ENCODE data around the gene MRPL2. TPM values are rescaled to one million over a fixed set of nuclear protein-coding genes. Genes with fewer than 3 reads are reported as not detected.
A peak's percentile ranks its signal among the peaks of the same experiment; 100 is the strongest.

MRPL2 gene
- 10 to 100 TPM; 55.3 to 56.5 TPM for total RNA-seq
- 10 to 100 TPM; 37.9 to 51.6 TPM for polyA plus RNA-seq

DNA sequence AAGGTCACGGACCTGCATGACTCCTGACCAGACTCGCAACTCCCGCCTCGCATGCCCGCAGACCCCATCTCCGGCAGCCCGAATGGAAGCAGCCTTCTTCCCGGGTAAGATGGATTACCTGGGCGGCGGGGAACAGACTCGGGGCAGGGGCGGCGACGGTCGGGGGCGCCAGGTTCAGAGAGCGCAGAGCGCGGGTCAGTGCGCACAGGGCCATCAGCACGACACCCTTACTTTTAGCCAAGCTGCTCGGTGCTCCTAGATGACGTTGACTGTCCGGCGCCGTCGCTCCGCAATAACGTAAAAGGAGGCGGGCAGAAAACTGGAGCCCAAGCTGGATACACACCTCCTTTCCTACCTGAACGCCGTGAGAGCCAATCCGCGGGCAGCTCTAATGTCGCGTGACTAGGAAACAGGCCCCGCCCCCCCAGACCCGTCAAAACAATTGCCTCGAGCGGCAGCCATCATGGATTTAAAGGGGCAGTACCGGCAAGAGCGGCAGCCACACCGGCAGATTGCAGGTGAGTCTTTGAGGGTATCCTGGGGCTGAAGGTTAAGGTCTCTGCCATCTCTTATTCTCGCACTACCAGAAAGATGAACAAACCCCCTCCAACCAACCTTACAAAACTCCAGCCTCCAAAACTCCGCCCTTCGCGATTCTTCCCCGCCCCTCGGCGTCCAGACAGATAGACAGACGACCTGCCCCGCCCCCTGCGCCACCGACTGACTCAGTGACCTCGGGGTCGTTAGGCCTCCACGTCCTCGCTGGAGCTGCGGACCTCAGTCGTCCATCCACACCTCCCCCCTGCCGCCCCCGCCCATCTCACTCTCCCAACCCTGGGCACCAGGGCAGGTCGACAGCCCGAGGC is at the start of gene MRPL2, which contains the start of gene KLC4:
Gene MRPL2, minus strand, starts transcription at position 267 of the 866 bp plus-strand sequence. Its CDS starts 53 bp downstream, at position 214.
Gene KLC4, plus strand, starts transcription at position 464 of the 866 bp plus-strand sequence. CDS start 1,705 bp downstream, outside the sequence.
- peak within 1 kb of the TSS; percentile 84 to 87 for H3K4me3 ChIP-seq (ENCODE audit: low read length in 2 of 2)
- H3K27ac ChIP-seq (ENCODE audit: low read depth, low read length): peak within 1 kb of the TSS; percentile 91
- POLR2A ChIA-PET (ENCODE audit: partially characterized antibody): interaction anchor here (0.9 to 3.1 kb wide), 18 partner anchors 9 to 457 kb away, joined by 3 to 32 read pairs (median 6); partner anchors contain the start of genes CNPY3, GNMT, KLHDC3 and MEA1
- intact Hi-C loops (cut with micrococcal nuclease): loop anchor here (1.0 to 2.0 kb wide), 7 partner anchors 38 to 313 kb away; partner anchors contain the start of genes CNPY3, KLHDC3, PEX6 and RRP36
- H3K4me1 ChIP-seq (ENCODE audit: insufficient read depth, low read length): peaks cover 24% of the 10 kb centered on the region
- Mint-ChIP-seq H3K36me3 (peaks cover 26 to 44% of the 10 kb centered on the region in 2 donors), H3K27ac (peak within 1 kb of the TSS; percentile 97 to 100 (median 99)), H3K4me3 (peak within 1 kb of the TSS; percentile 94 to 99 (median 97)), H3K27me3 (no peaks in the 10 kb centered on the region), H3K9me3 (no peaks in the 10 kb centered on the region), H3K4me1 (peaks cover 27 to 52% (median 35%) of the 10 kb centered on the region in 4 donors)
- no peaks in the 10 kb centered on the region for H3K27me3 ChIP-seq (ENCODE audit: insufficient read depth, low read length)
- no peaks in the 10 kb centered on the region for H3K9me3 ChIP-seq (ENCODE audit: control insufficient read depth in 1 of 2, low read length in 2 of 2)
- H3K36me3 ChIP-seq (ENCODE audit: insufficient read depth, low read length): peaks cover 13% of the 10 kb centered on the region
- CTCF ChIA-PET (ENCODE audit: partially characterized antibody): interaction anchor here (0.7 to 1.9 kb wide), 4 partner anchors 45 to 99 kb away, joined by 3 to 7 read pairs (median 4); partner anchors contain the start of genes GNMT, KLHDC3 and MEA1
- DNase-seq: peak; percentile 95 to 99 (median 96)

DNA sequence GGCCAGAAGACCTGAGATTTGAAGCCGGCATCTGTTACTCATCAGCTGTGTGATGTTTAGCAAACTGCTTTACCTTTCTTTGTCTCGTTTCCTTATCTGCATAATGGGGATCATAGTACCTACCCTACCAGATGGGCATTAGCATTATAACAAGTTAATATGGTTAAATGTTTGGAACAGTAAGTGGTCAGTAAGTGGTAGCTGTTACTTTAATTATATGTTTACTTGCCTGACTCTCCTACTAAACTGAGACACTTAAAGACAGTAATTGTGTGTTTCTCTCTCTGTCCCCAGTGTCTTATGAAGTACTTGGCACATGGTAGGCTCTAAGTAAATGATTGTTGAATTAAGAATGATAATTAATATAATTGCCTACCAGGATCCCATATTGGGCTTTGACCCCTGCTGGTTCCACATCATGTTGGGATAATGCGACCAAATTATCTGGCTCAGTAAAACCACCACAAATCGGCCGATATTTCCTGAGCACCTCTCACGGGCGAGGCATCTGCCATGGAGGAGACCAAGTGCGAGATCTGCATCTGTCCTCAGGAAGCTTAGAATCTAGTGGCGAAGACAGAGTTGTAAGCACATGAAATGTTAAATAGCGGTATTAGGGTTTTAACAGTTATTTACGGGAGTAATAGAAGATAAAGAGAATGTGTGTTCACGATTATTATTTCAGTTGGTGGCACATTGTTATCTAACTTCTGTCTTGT is 48.3 kb upstream of the MRPL2 start:
- H3K27me3 ChIP-seq (ENCODE audit: insufficient read depth, low read length): no peaks in the 10 kb centered on the region
- H3K9me3 Mint-ChIP-seq: no peaks in the 10 kb centered on the region
- peaks cover 0 to 5% (median 3%) of the 10 kb centered on the region in 4 donors for H3K4me1 Mint-ChIP-seq
- H3K27ac Mint-ChIP-seq: peak overlapping the region in 1 of 7 donors; percentile 62
- no peak overlapping the region for H3K27ac ChIP-seq (ENCODE audit: low read depth, low read length)
- no peak overlapping the region for H3K4me3 ChIP-seq (ENCODE audit: low read length in 2 of 2)
- no peaks in the 10 kb centered on the region for H3K4me1 ChIP-seq (ENCODE audit: insufficient read depth, low read length)
- intact Hi-C loops (cut with micrococcal nuclease): no loop called here
- no peaks in the 10 kb centered on the region for H3K27me3 Mint-ChIP-seq
- no peaks in the 10 kb centered on the region for H3K9me3 ChIP-seq (ENCODE audit: control insufficient read depth in 1 of 2, low read length in 2 of 2)
- no peak for DNase-seq
- H3K36me3 ChIP-seq (ENCODE audit: insufficient read depth, low read length): no peaks in the 10 kb centered on the region
- POLR2A ChIA-PET (ENCODE audit: partially characterized antibody): no interaction called here
- no peak overlapping the region for H3K4me3 Mint-ChIP-seq
- CTCF ChIA-PET (ENCODE audit: partially characterized antibody): interaction anchor here (2.6 kb wide), 1 partner anchor 36 kb away, joined by 8 read pairs; no protein-coding TSS in a partner anchor
- no peaks in the 10 kb centered on the region for H3K36me3 Mint-ChIP-seq

DNA sequence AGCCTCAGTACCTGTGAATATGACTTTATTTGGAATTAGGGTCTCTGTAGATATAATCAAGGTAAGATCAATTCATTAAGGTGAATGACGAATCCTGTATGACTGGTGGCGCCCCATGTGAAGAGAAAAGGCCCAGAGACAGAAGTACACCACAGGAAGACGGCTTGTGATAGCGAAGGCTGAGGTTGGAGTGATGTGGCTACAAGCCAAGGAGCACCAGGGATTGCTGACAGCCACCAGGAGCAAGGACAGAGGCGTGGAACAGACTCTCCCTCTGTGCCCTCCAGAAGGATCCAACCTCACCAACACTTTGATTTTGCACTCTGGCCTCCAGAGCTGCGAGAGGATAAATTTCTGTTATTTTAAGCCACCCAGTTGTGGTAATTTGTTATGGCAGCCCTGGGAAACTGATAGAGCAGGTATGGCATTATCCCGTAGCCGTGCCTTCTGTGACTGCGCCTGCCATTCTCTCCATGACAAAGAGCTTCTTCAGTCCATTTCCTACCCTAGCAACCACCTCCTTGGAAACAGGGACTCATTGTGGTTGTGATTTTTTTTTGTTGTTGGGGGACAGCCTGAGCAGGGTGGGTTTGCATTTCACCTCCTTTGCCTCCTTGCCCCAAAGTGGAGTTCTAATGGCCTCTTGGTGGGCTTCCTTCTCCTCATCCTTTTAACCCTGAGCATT is 46.4 kb upstream of the MRPL2 start:
- Mint-ChIP-seq H3K36me3 (no peaks in the 10 kb centered on the region), H3K4me1 (peaks cover 0 to 5% (median 3%) of the 10 kb centered on the region in 4 donors), H3K4me3 (no peak overlapping the region), H3K27me3 (no peaks in the 10 kb centered on the region), H3K9me3 (no peaks in the 10 kb centered on the region), H3K27ac (no peak overlapping the region)
- Histone ChIP-seq H3K27ac (ENCODE audit: low read depth, low read length) (no peak overlapping the region), H3K9me3 (ENCODE audit: control insufficient read depth in 1 of 2, low read length in 2 of 2) (no peaks in the 10 kb centered on the region), H3K27me3 (ENCODE audit: insufficient read depth, low read length) (no peaks in the 10 kb centered on the region), H3K36me3 (ENCODE audit: insufficient read depth, low read length) (no peaks in the 10 kb centered on the region), H3K4me1 (ENCODE audit: insufficient read depth, low read length) (no peaks in the 10 kb centered on the region), H3K4me3 (ENCODE audit: low read length in 2 of 2) (no peak overlapping the region)
- DNase-seq: no peak
- POLR2A ChIA-PET (ENCODE audit: partially characterized antibody): interaction anchor here (0.6 kb wide), 1 partner anchor 102 kb away, joined by 3 read pairs; no protein-coding TSS in a partner anchor
- CTCF ChIA-PET (ENCODE audit: partially characterized antibody): no interaction called here
- intact Hi-C loops (cut with micrococcal nuclease): no loop called here

DNA sequence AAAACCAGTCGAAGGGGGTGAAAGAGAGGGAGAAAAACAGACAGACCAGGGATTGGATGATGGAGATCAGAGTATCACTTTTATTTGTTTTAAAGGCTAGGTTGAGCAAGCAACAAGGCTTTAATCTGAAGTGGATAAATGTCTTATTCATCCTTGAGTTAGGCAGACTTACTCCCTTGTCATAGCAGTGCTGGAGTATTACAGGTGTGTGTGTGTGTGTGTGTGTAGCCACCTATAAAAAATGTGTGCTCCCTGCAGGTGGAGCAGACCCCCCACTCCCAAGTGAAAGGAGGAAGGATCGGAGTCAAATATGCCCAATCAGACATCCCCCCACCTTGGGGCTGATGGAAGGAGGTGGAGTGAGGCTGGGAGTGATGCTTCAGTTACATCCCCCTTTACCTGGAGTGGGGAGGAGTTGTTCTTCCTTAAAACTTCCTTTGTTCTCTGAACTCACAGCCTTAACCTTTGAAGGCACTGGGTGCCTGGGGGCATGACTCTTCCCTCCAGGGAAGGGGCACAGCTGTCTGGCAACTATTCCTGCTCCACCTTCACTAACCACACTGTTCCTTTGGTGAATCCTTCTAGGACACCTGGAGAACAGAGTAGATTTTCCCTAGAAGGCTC is 44.1 kb upstream of the MRPL2 start:
- H3K36me3 Mint-ChIP-seq: no peaks in the 10 kb centered on the region
- Histone ChIP-seq H3K27ac (ENCODE audit: low read depth, low read length) (no peak overlapping the region), H3K36me3 (ENCODE audit: insufficient read depth, low read length) (no peaks in the 10 kb centered on the region), H3K9me3 (ENCODE audit: control insufficient read depth in 1 of 2, low read length in 2 of 2) (no peaks in the 10 kb centered on the region), H3K27me3 (ENCODE audit: insufficient read depth, low read length) (no peaks in the 10 kb centered on the region), H3K4me3 (ENCODE audit: low read length in 2 of 2) (no peak overlapping the region), H3K4me1 (ENCODE audit: insufficient read depth, low read length) (no peaks in the 10 kb centered on the region)
- H3K27ac Mint-ChIP-seq: peak overlapping the region in 1 of 7 donors; percentile 46
- H3K9me3 Mint-ChIP-seq: no peaks in the 10 kb centered on the region
- intact Hi-C loops (cut with micrococcal nuclease): no loop called here
- DNase-seq: no peak
- peaks cover 0 to 5% (median 3%) of the 10 kb centered on the region in 4 donors for H3K4me1 Mint-ChIP-seq
- no peak overlapping the region for H3K4me3 Mint-ChIP-seq
- H3K27me3 Mint-ChIP-seq: no peaks in the 10 kb centered on the region
- POLR2A ChIA-PET (ENCODE audit: partially characterized antibody): no interaction called here
- CTCF ChIA-PET (ENCODE audit: partially characterized antibody): no interaction called here

DNA sequence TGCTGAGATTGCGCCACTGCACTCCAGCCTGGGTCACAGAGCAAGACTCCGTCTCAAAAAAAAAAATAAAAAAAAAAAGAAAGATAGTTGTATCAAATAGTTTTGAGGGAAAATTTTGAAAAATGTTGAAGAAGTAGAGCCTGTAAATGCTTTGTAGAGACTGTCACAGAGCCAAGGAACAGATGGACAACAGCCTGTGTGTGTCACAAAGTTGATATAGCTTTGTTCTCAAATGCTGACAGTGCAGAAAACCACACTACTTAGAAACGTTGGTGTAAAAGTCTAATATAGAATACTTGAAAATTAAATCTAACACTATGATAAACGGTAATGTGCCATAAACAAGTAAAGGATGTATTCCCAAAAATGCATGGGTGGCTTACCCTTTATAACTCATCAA is 42.3 kb upstream of the MRPL2 start:
- CTCF ChIA-PET (ENCODE audit: partially characterized antibody): no interaction called here
- no peaks in the 10 kb centered on the region for H3K9me3 ChIP-seq (ENCODE audit: control insufficient read depth in 1 of 2, low read length in 2 of 2)
- intact Hi-C loops (cut with micrococcal nuclease): no loop called here
- no peak for DNase-seq
- Mint-ChIP-seq H3K4me3 (no peak overlapping the region), H3K4me1 (peaks cover 0 to 5% (median 3%) of the 10 kb centered on the region in 4 donors), H3K36me3 (no peaks in the 10 kb centered on the region), H3K27ac (no peak overlapping the region), H3K9me3 (no peaks in the 10 kb centered on the region), H3K27me3 (no peaks in the 10 kb centered on the region)
- no peaks in the 10 kb centered on the region for H3K27me3 ChIP-seq (ENCODE audit: insufficient read depth, low read length)
- H3K36me3 ChIP-seq (ENCODE audit: insufficient read depth, low read length): no peaks in the 10 kb centered on the region
- H3K4me1 ChIP-seq (ENCODE audit: insufficient read depth, low read length): no peaks in the 10 kb centered on the region
- no peak overlapping the region for H3K4me3 ChIP-seq (ENCODE audit: low read length in 2 of 2)
- H3K27ac ChIP-seq (ENCODE audit: low read depth, low read length): no peak overlapping the region
- POLR2A ChIA-PET (ENCODE audit: partially characterized antibody): no interaction called here

DNA sequence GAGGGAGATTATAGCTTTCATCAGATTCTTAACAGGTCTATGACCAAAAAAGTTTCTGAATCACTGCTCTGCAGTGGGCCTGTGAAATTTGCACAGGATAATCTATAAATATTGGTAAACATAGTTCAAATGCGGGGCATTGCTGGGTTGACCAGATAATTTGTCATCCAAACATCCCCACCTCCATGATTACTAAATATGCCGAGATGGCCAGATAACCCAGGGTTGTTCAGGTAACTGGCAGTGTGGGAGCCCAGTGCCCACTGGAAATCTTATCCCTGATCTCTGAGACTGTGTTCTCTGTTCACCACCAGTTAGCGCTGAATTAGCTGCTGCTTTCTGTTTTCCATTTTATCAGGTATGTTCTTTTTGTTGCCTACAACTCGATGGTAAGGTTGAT is 38.3 kb upstream of the MRPL2 start:
- DNase-seq: no peak
- ChIA-PET POLR2A (ENCODE audit: partially characterized antibody) (no interaction called here), CTCF (ENCODE audit: partially characterized antibody) (no interaction called here)
- no peaks in the 10 kb centered on the region for H3K36me3 Mint-ChIP-seq
- Histone ChIP-seq H3K27ac (ENCODE audit: low read depth, low read length) (no peak overlapping the region), H3K9me3 (ENCODE audit: control insufficient read depth in 1 of 2, low read length in 2 of 2) (no peaks in the 10 kb centered on the region), H3K36me3 (ENCODE audit: insufficient read depth, low read length) (no peaks in the 10 kb centered on the region), H3K4me3 (ENCODE audit: low read length in 2 of 2) (no peak overlapping the region), H3K4me1 (ENCODE audit: insufficient read depth, low read length) (peaks cover 15% of the 10 kb centered on the region), H3K27me3 (ENCODE audit: insufficient read depth, low read length) (no peaks in the 10 kb centered on the region)
- peaks cover 10 to 20% (median 14%) of the 10 kb centered on the region in 4 donors for H3K4me1 Mint-ChIP-seq
- no peak overlapping the region for H3K4me3 Mint-ChIP-seq
- no peak overlapping the region for H3K27ac Mint-ChIP-seq
- H3K27me3 Mint-ChIP-seq: no peaks in the 10 kb centered on the region
- H3K9me3 Mint-ChIP-seq: no peaks in the 10 kb centered on the region
- intact Hi-C loops (cut with micrococcal nuclease): no loop called here
